HPDE6-E6E7 (cell line): ENCODE results near the gene SFXN2.
A peak's percentile ranks its signal among the peaks of the same experiment; 100 is the strongest.
"Not testable (repeated sequence)": the region's sequence is repeated elsewhere in the genome, so short reads cannot be mapped to it uniquely, and the experiment has no call there.

ENCODE experiments used
- DNase-seq: peaks from one replicate; pipeline ENCODE4 v3.0.0; 2011; ENCODE audit warnings: missing footprints; ENCODE audit errors: extremely low spot score

SFXN2 gene

GRCh38 chr10:102679596-102679995 lies 34.8 kb upstream of the SFXN2 start:
- DNase-seq, result no peak

DNA sequence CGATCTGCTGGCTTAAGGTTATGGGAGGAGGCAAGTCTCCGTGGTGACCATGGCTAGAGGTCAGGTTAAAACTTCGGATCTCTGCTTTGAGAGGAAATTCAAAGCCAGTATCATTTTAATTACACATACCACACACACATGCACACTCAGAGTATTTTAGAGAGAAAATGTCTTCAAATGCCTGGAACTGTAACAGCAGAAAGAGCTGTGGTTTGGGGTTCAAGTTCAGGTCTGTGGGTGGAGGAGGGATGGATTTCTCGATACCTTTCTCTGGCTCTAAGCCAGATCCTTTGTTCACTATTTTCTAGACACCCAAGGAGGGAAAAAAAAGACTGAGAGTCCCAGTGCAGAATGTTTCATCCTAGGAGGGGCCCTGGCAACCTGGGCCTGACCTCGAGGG lies 32.7 kb upstream of the SFXN2 start:
- DNase-seq, result no peak

- DNase-seq, result no peak
Measured at GRCh38 chr10:102682416-102682815, 32.0 kb upstream of the SFXN2 start.

DNA sequence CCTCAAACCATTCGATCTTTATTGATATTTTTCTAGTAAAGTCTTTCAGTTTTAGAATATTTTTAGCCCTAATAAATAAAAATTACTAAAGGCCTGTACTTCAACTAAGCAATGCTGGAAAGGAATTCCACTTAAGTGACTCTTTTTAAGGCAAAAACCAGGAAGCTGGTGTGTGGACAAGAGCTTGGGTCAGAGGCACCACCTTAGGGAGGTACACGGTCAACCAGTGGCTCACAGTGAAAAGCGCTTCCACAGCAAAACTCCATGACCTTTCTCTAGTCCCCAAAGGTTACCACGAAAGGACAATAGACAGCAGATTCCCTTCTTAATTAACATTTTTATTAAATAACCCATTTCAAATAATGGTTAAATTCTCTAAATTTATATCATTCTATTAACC lies 31.5 kb upstream of the SFXN2 start:
- DNase-seq, result no peak

GRCh38 chr10:102683736-102684135 lies 30.7 kb upstream of the SFXN2 start:
- no peak for DNase-seq

- no peak for DNase-seq
Measured at GRCh38 chr10:102691285-102692066, 23.0 kb upstream of the SFXN2 start.

- DNase-seq, result not testable (repeated sequence)
Measured at GRCh38 chr10:102695401-102695800, 19.0 kb upstream of the SFXN2 start.

GRCh38 chr10:102696736-102697135 lies 17.7 kb upstream of the SFXN2 start:
- DNase-seq, result no peak

DNA sequence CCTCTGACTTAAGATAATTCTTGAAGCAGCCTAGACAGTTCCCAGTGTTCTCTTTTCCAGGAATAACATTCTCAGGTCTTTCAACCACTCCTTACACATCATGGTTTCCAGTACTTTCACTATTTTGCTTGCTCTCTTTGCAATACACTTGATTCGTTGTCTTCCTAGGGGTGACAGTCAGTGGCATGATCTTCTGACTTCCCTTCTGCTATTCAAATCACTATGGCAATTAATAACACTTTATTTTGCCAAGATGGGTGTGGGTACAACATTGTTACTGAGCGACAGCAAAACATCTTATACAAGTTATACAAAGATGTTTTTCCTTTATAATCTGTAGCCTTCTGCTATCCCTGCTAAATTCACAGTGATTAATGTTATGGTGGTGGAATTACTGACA lies 15.5 kb upstream of the SFXN2 start:
- DNase-seq, result no peak

DNA sequence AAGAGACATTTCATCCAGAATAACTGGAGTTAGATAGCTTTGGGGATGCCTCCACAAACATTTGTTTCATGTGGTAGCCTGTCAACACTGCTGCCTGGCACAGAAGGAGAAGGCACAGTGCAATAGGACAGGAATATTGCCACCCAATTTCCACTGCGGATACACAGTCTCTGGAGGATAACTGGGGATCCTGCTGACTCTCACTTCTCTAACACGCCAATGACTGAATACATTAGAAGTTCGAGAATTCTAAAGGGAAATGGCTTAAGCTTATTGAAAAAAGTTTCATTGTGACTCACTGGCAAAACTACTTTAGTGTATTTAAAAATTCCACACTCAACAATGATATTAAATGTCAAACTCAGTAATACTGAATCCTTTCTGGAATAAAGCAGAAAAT lies 13.2 kb upstream of the SFXN2 start:
- no peak for DNase-seq

GRCh38 chr10:102701796-102702195 lies 12.6 kb upstream of the SFXN2 start:
- no peak for DNase-seq

DNA sequence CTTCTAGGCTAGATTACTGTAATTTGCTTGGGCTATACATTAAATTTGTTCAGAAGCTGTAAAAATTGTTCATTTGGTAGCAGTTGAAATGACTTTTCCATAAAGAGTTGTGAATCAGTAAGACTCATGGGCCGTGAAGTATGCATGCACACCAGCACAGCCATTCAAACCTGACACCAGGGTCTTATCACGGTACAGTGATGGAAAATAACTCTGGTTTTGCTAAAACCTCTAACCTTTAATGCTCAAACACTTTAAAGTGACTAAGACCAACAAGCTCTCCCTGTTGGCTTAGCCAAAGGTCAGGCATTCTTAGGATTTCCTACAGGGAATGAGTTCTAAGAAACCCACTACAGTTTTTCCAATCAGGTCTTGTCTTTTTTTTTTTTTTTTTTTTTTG lies 11.7 kb upstream of the SFXN2 start:
- no peak for DNase-seq

- no peak for DNase-seq
Measured at GRCh38 chr10:102704915-102705314, 9.5 kb upstream of the SFXN2 start.

GRCh38 chr10:102705531-102705930 lies 8.9 kb upstream of the SFXN2 start:
- DNase-seq, result no peak

- no peak for DNase-seq
Measured at GRCh38 chr10:102710609-102711008, 3.8 kb upstream of the SFXN2 start.

GRCh38 chr10:102712089-102712488 lies 2.3 kb upstream of the SFXN2 start:
- DNase-seq, result no peak

DNA sequence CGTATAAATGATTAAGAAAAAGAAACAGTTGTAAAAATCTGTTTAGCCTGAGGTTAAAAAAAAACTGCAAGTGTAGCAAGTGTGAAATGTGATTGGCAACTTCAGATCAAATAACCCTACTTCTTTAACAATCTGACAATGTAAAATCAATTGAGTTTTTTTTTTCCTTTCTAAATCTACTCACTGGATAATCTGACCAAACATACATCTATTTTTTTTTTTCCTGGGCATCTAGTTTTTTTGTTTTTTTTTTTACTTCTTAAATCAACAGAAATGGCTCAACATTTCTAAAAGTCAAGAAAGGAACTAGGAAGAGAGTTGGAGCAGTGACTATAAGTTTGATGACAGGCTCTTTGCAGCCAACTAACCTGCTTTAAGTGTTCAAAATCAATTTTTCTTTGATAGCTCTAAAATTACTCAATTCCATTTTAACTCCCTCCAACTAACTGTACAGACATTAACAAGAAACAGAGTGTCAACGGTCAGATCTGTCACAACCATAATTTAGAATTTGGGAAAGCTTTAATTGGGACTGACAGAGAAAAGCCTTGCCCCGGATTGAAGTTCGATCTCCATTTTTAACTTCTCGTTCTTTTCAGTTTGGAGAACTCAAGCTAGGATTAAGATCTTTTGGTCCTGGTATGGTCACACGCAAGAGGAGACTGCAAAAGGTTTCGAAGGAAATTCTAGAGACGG lies 1.4 kb upstream of the SFXN2 start:
- no peak for DNase-seq

GRCh38 chr10:102713539-102713813 lies 960 bp upstream of the SFXN2 start:
- no peak for DNase-seq

- peak; percentile 96 for DNase-seq
Measured at GRCh38 chr10:102713814-102714620, 419 bp upstream of the SFXN2 start, which contains the start of gene ARL3. Gene ARL3, minus strand, starts transcription at chr10:102714397. Its CDS starts 122 bp downstream, at chr10:102714275.

DNA sequence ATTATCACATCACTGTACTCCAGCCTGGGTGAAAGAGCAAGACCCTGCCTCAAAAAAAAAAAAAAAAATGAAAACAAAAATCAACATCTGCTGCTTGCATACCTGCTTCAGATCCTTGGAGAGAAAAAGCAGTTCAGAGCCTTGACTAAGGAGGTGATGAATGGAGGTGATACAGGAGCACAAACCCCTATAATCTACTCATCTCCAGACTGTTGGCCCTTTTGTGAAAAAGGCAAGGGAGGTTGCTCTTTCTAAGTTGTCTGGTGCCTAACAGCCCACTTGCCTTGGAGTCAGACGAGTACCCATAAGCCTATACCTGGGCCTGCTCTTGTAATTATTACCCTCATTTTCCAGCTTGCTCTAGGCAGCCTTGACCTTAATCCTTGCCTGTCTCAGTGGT lies 1.4 kb downstream of the SFXN2 start:
- DNase-seq, result no peak

GRCh38 chr10:102716900-102717565 lies 2.6 kb downstream of the SFXN2 start:
- not testable (repeated sequence) for DNase-seq

- no peak for DNase-seq
Measured at GRCh38 chr10:102718220-102718619, 3.8 kb downstream of the SFXN2 start.
